ENCODE measurements around the gene SYTL1. TPM values are rescaled to one million over a fixed set of nuclear protein-coding genes. Genes with fewer than 3 reads are reported as not detected.

The SYTL1 gene
- total and polyA plus RNA-seq, 4 donors = 10.5 to 58.0 (median 34.6) TPM

- peaks cover 7 to 51% (median 23%) of the 10 kb centered on the region in 4 donors for H3K36me3 ChIP-seq (ENCODE audit: control insufficient read depth in 4 of 4, insufficient read depth in 4 of 4, low read length in 4 of 4)
- no peak overlapping the region for H3K4me3 ChIP-seq
- ATAC-seq (ENCODE audit: insufficient read depth, low FRiP score) (no peak), DNase-seq (peak; percentile 59 to 71 (median 69))
- peaks cover 4 to 42% (median 13%) of the 10 kb centered on the region in 5 donors for H3K4me1 ChIP-seq (ENCODE audit: control insufficient read depth in 5 of 5, insufficient read depth in 5 of 5, low read length in 5 of 5)
- TF ChIP-seq CTCF (IDR thresholded peaks at IDR 0.05; ENCODE audit: control extremely low read depth, extremely low read depth) = peak; percentile 47
- WGBS, 2 donors = 39 to 41% methylated on average over 10 of the region's 10 CpGs
- H3K27me3 ChIP-seq (ENCODE audit: control insufficient read depth in 3 of 3, insufficient read depth in 3 of 3, low read length in 2 of 3) = no peaks in the 10 kb centered on the region
- H3K9ac ChIP-seq (ENCODE audit: insufficient read depth in 1 of 2, low read length in 2 of 2) = no peak overlapping the region
- no peaks in the 10 kb centered on the region for H3K9me3 ChIP-seq (ENCODE audit: control insufficient read depth in 4 of 4, insufficient read depth in 3 of 4, low read length in 3 of 4)
- no peak overlapping the region for H3K27ac ChIP-seq (ENCODE audit: low read depth in 1 of 2, low read length in 1 of 2)
These were observed 45.0 kb upstream of the SYTL1 start for GRCh38 chr1:27296773-27297291.

- DNase-seq = no peak
- H3K9me3 ChIP-seq (ENCODE audit: control insufficient read depth in 4 of 4, insufficient read depth in 3 of 4, low read length in 3 of 4) = no peaks in the 10 kb centered on the region
- 96 to 98% methylated on average over 3 of the region's 3 CpGs for WGBS, 2 donors
- no peaks in the 10 kb centered on the region for H3K27me3 ChIP-seq (ENCODE audit: control insufficient read depth in 3 of 3, insufficient read depth in 3 of 3, low read length in 2 of 3)
- H3K4me1 ChIP-seq (ENCODE audit: control insufficient read depth in 5 of 5, insufficient read depth in 5 of 5, low read length in 5 of 5) = peaks cover 4 to 42% (median 13%) of the 10 kb centered on the region in 5 donors
- ATAC-seq (ENCODE audit: insufficient read depth, low FRiP score) = no peak
- no peak overlapping the region for H3K4me3 ChIP-seq
- H3K36me3 ChIP-seq (ENCODE audit: control insufficient read depth in 4 of 4, insufficient read depth in 4 of 4, low read length in 4 of 4) = peaks cover 3 to 45% (median 26%) of the 10 kb centered on the region in 4 donors
- no peak for TF ChIP-seq CTCF (IDR thresholded peaks at IDR 0.05; ENCODE audit: control extremely low read depth, extremely low read depth)
- peak overlapping the region in 1 of 2 donors; percentile 63 for H3K9ac ChIP-seq (ENCODE audit: insufficient read depth in 1 of 2, low read length in 2 of 2)
- peak overlapping the region in 1 of 2 donors; percentile 2 for H3K27ac ChIP-seq (ENCODE audit: low read depth in 1 of 2, low read length in 1 of 2)
These were observed 43.9 kb upstream of the SYTL1 start for GRCh38 chr1:27297903-27298302.

GRCh38 chr1:27298632-27299384, 43.0 kb upstream of the SYTL1 start:
- ATAC-seq (ENCODE audit: insufficient read depth, low FRiP score) = no peak
- H3K4me3 ChIP-seq = no peak overlapping the region
- no peak for TF ChIP-seq CTCF (IDR thresholded peaks at IDR 0.05; ENCODE audit: control extremely low read depth, extremely low read depth)
- H3K27me3 ChIP-seq (ENCODE audit: control insufficient read depth in 3 of 3, insufficient read depth in 3 of 3, low read length in 2 of 3) = no peaks in the 10 kb centered on the region
- 79 to 95% methylated on average over 8 of the region's 8 CpGs for WGBS, 2 donors
- no peaks in the 10 kb centered on the region for H3K9me3 ChIP-seq (ENCODE audit: control insufficient read depth in 4 of 4, insufficient read depth in 3 of 4, low read length in 3 of 4)
- peak overlapping the region; percentile 35 to 51 for H3K27ac ChIP-seq (ENCODE audit: low read depth in 1 of 2, low read length in 1 of 2)
- peaks cover 3 to 48% (median 26%) of the 10 kb centered on the region in 4 donors for H3K36me3 ChIP-seq (ENCODE audit: control insufficient read depth in 4 of 4, insufficient read depth in 4 of 4, low read length in 4 of 4)
- H3K9ac ChIP-seq (ENCODE audit: insufficient read depth in 1 of 2, low read length in 2 of 2) = peak overlapping the region in 1 of 2 donors; percentile 35
- peak in 2 of 3 donors; percentile 36 to 38 for DNase-seq
- H3K4me1 ChIP-seq (ENCODE audit: control insufficient read depth in 5 of 5, insufficient read depth in 5 of 5, low read length in 5 of 5) = peaks cover 4 to 42% (median 13%) of the 10 kb centered on the region in 5 donors
